DND-41 (cell line): ENCODE data around the gene ARHGAP22.

Experiments
- ATAC-seq: fragments of 200-7000 bp; cut with Tn5 transposase; 3 replicates; pipeline ENCODE4 v1.9.1; 2021; ENCODE audit warnings: low read depth; ENCODE audit not compliant: insufficient read depth
- DNase-seq: peaks from one replicate; pipeline ENCODE4 v3.0.0-alpha.2; 2020
- H2AFZ ChIP-seq: 2 replicates; pipeline ENCODE4 v1.6.0; 2012; ENCODE audit warnings: low read depth, low read length
- H3K27ac ChIP-seq: 2 replicates; pipeline ENCODE4 v1.5.1; 2012; ENCODE audit warnings: low read length, inconsistent platforms
- H3K27me3 ChIP-seq: fragments of 200-600 bp; sonication (generic); 2 replicates; pipeline ENCODE4 v1.6.0; 2012; ENCODE audit warnings: low read length, mild to moderate bottlenecking, inconsistent platforms; ENCODE audit not compliant: insufficient read depth, poor library complexity
- H3K36me3 ChIP-seq: 2 replicates; pipeline ENCODE4 v1.5.1; 2012; ENCODE audit warnings: low read length, inconsistent platforms; ENCODE audit not compliant: insufficient read depth
- H3K4me1 ChIP-seq: 2 replicates; pipeline ENCODE4 v1.5.1; 2012; ENCODE audit warnings: mild to moderate bottlenecking, low read length; ENCODE audit not compliant: insufficient read depth
- H3K4me2 ChIP-seq: 2 replicates; pipeline ENCODE4 v1.6.0; 2012; ENCODE audit warnings: mild to moderate bottlenecking, moderate library complexity, low read length, inconsistent platforms; ENCODE audit not compliant: insufficient read depth
- H3K4me3 ChIP-seq, 2 experiments: fragments of 200-600 bp in 1 of 2; shearing (Covaris generic) in 1 of 2; 2 replicates each; pipeline ENCODE4 v1.5.1; 2012 to 2016; ENCODE audit warnings: inconsistent platforms in 2 of 2, low read length in 2 of 2, mild to moderate bottlenecking in 2 of 2, low read depth in 1 of 2, moderate library complexity in 1 of 2
- H3K79me2 ChIP-seq: 2 replicates; pipeline ENCODE4 v1.6.0; 2012; ENCODE audit warnings: low read length, inconsistent platforms; ENCODE audit not compliant: insufficient read depth
- H3K9ac ChIP-seq: 2 replicates; pipeline ENCODE4 v1.6.0; 2012; ENCODE audit warnings: low read depth, mild to moderate bottlenecking, inconsistent platforms, low read length, moderate library complexity
- H3K9me3 ChIP-seq: 2 replicates; pipeline ENCODE4 v1.5.1; 2012; ENCODE audit warnings: low read length, moderate library complexity, mild to moderate bottlenecking, inconsistent platforms; ENCODE audit not compliant: insufficient read depth, severe bottlenecking
- H4K20me1 ChIP-seq: 2 replicates; pipeline ENCODE4 v1.6.0; 2012; ENCODE audit warnings: low read length; ENCODE audit not compliant: insufficient read depth
- EZH2 ChIP-seq: IDR thresholded peaks from 3 replicates; pipeline ENCODE4 v1.6.1; 2012; ENCODE audit warnings: borderline replicate concordance, low read depth, mild to moderate bottlenecking, moderate library complexity, low read length, inconsistent platforms; ENCODE audit not compliant: severe bottlenecking
- TF ChIP-seq, protein P1 (sequence below): IDR thresholded peaks from 2 replicates; pipeline ENCODE4 v1.5.1; 2012; ENCODE audit warnings: borderline replicate concordance, low read length, moderate library complexity, mild to moderate bottlenecking; ENCODE audit not compliant: poor library complexity, severe bottlenecking; ENCODE audit errors: extremely low read depth

The ARHGAP22 gene

DNA sequence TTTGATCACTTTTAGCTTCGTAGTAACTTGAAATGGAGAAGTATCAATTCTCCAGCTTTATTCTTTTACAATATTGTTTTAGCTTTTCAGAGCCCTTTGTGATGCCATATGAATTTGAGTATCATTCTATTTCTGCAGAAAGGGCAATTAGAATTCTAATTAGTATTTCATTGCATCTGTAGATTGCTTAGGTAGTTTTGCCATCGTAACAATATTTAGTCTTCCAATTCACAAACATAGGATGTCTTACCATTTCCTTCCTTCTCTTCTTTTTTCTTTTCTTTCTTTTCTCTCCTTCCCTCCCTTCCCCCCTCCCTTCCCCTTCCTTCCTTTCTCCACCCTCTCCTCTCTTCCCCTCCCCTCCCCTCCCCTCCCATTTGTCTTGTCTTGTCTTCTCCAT lies 193.4 kb downstream of the ARHGAP22 start:
- Histone ChIP-seq H3K9ac (no peak overlapping the region), H3K4me1 (no peaks in the 10 kb centered on the region), H3K4me2 (no peak overlapping the region), H3K4me3 (no peak overlapping the region), H3K79me2 (no peaks in the 10 kb centered on the region), H3K27me3 (no peaks in the 10 kb centered on the region), H3K9me3 (peaks cover 3% of the 10 kb centered on the region), H4K20me1 (0 out of 2 replicates have a peak, but pooled peaks cover 4% of the 10 kb centered on the region), H3K36me3 (peaks cover 53% of the 10 kb centered on the region), H2AFZ (no peak overlapping the region), H3K27ac (no peak overlapping the region)
- no peak for DNase-seq
- ATAC-seq = no peak
- no peak for TF ChIP-seq EZH2
- TF ChIP-seq, protein P1, sequence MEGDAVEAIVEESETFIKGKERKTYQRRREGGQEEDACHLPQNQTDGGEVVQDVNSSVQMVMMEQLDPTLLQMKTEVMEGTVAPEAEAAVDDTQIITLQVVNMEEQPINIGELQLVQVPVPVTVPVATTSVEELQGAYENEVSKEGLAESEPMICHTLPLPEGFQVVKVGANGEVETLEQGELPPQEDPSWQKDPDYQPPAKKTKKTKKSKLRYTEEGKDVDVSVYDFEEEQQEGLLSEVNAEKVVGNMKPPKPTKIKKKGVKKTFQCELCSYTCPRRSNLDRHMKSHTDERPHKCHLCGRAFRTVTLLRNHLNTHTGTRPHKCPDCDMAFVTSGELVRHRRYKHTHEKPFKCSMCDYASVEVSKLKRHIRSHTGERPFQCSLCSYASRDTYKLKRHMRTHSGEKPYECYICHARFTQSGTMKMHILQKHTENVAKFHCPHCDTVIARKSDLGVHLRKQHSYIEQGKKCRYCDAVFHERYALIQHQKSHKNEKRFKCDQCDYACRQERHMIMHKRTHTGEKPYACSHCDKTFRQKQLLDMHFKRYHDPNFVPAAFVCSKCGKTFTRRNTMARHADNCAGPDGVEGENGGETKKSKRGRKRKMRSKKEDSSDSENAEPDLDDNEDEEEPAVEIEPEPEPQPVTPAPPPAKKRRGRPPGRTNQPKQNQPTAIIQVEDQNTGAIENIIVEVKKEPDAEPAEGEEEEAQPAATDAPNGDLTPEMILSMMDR = no peak

DNA sequence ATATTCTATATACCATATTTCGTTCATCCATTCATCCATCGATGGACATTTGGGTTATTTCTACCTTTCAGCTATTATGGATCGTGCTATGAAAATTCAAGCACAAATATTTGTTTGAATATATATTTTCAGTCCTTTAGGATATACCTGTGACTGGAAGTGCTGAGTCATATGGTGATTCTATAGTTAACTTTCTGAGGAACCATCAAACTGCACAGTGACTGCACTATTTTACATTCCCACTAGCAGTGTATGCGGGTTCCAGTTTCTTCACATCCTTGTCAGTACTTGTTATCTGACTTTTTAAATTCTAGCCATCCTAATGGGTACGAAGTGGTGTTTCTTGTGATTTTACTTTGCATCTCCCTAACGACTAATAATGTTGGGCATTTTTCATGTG lies 194.4 kb downstream of the ARHGAP22 start:
- H3K27ac ChIP-seq = no peak overlapping the region
- H3K4me3 ChIP-seq = no peak overlapping the region
- ATAC-seq (no peak), DNase-seq (no peak)
- no peaks in the 10 kb centered on the region for H3K27me3 ChIP-seq
- H3K9me3 ChIP-seq = peaks cover 3% of the 10 kb centered on the region
- H3K4me2 ChIP-seq = no peak overlapping the region
- peaks cover 60% of the 10 kb centered on the region for H3K36me3 ChIP-seq
- H3K9ac ChIP-seq = no peak overlapping the region
- TF ChIP-seq, protein P1 = no peak
- no peak for TF ChIP-seq EZH2
- H3K79me2 ChIP-seq = no peaks in the 10 kb centered on the region
- no peak overlapping the region for H2AFZ ChIP-seq
- 0 out of 2 replicates have a peak, but pooled peaks cover 3% of the 10 kb centered on the region for H4K20me1 ChIP-seq
- H3K4me1 ChIP-seq = no peaks in the 10 kb centered on the region

DNA sequence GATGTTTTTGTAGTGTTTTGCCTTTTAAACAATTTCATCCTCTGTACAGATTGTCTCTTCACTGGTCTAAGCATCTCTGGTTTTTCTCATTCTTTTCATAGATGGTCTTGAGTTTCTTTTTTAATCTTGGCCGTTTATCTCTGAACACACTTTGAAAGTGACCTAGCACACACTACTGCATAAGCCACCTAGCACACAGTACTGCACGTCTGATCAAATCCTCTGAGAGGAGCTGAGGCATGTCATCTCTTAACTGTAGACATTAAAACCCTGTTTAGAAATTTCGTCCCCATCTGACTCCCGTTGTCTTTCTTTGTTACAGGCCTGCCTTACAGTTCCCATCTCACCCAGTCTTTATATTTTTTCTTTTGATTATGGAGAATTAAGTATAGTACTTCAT lies 198.2 kb downstream of the ARHGAP22 start:
- DNase-seq (no peak), ATAC-seq (no peak)
- H3K9me3 ChIP-seq = peaks cover 3% of the 10 kb centered on the region
- H3K27me3 ChIP-seq = no peaks in the 10 kb centered on the region
- TF ChIP-seq, protein P1 = no peak
- TF ChIP-seq EZH2 = no peak
- H3K36me3 ChIP-seq = peaks cover 48% of the 10 kb centered on the region
- no peak overlapping the region for H3K27ac ChIP-seq
- no peak overlapping the region for H3K4me3 ChIP-seq
- H3K4me2 ChIP-seq = no peak overlapping the region
- H3K4me1 ChIP-seq = no peaks in the 10 kb centered on the region
- H4K20me1 ChIP-seq = 0 out of 2 replicates have a peak, but pooled peaks cover 3% of the 10 kb centered on the region
- no peak overlapping the region for H2AFZ ChIP-seq
- no peak overlapping the region for H3K9ac ChIP-seq
- H3K79me2 ChIP-seq = peaks cover 5% of the 10 kb centered on the region; the same call in 1 of the 2 replicates

DNA sequence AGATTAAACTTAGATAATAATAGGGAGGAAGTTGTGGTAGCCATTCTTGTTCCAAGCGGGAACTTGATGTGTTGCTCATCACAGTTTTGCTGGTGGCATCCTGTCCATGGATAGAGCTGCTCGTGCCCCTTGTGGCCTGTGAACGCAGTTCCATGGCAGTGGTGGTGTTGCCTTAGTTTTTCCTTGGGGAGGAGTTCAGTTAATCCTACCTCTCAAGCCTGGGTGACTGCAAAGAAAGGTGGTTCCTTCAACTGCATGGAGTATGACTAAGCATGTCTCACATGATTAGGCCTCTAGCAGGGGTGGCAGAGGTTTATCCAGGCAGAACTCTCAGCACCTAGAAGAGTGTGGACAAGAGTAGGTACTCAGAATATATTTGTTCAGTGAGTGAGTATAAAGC lies 198.7 kb downstream of the ARHGAP22 start:
- no peak overlapping the region for H3K27ac ChIP-seq
- H3K27me3 ChIP-seq = no peaks in the 10 kb centered on the region
- H4K20me1 ChIP-seq = 0 out of 2 replicates have a peak, but pooled peaks cover 3% of the 10 kb centered on the region
- no peaks in the 10 kb centered on the region for H3K4me1 ChIP-seq
- DNase-seq (no peak), ATAC-seq (peak; percentile 33; the same call in 1 of the 3 replicates)
- H3K79me2 ChIP-seq = peaks cover 9% of the 10 kb centered on the region; the same call in 1 of the 2 replicates
- no peak overlapping the region for H3K9ac ChIP-seq
- no peak overlapping the region for H3K4me3 ChIP-seq
- H3K36me3 ChIP-seq = peaks cover 43% of the 10 kb centered on the region
- peaks cover under 1% of the 10 kb centered on the region for H3K9me3 ChIP-seq
- H2AFZ ChIP-seq = no peak overlapping the region
- H3K4me2 ChIP-seq = no peak overlapping the region
- no peak for TF ChIP-seq EZH2
- TF ChIP-seq, protein P1 = no peak
